Activated CD8-positive, alpha-beta T cell treated with anti-CD3 and anti-CD28 coated beads for 36 hours (primary cell): ENCODE data around the gene KCNMA1. TPM values are rescaled to one million over a fixed set of nuclear protein-coding genes. Genes with fewer than 3 reads are reported as not detected.

Source experiments
- ATAC-seq: fragments of 200-7000 bp; cut with Tn5 transposase; one replicate; pipeline ENCODE4 v1.10.0; 2021; ENCODE audit warnings: mild to moderate bottlenecking, moderate library complexity
- CTCF ChIA-PET: fragments of 350-600 bp; sonication (Branson Sonifier 250); formaldehyde crosslinking; loops from one replicate; lab custom pipeline; 2021; ENCODE audit warnings: antibody characterized with exemption; lab: Charles Lee
- POLR2A ChIA-PET: fragments of 350-600 bp; sonication (Branson Sonifier 250); formaldehyde crosslinking; loops from one replicate; lab custom pipeline; 2021; ENCODE audit warnings: antibody characterized with exemption; lab: Charles Lee
- DNase-seq: peaks from one replicate; pipeline ENCODE4 v3.0.0-alpha.2; 2020
- H3K27ac Mint-ChIP-seq: one replicate; pipeline ENCODE4 v1.8.0; 2021; ENCODE audit warnings: mild to moderate bottlenecking, mixed read lengths
- H3K27me3 Mint-ChIP-seq: one replicate; pipeline ENCODE4 v1.8.0; 2021; ENCODE audit warnings: mixed read lengths
- H3K36me3 Mint-ChIP-seq: one replicate; pipeline ENCODE4 v1.8.0; 2021; ENCODE audit warnings: low read depth, mixed read lengths
- H3K4me1 Mint-ChIP-seq: one replicate; pipeline ENCODE4 v1.8.0; 2021; ENCODE audit warnings: low read depth, mixed read lengths
- H3K4me3 Mint-ChIP-seq: one replicate; pipeline ENCODE4 v1.8.0; 2021; ENCODE audit warnings: mild to moderate bottlenecking, moderate library complexity, mixed read lengths
- H3K9me3 Mint-ChIP-seq: one replicate; pipeline ENCODE4 v1.8.0; 2021; ENCODE audit warnings: mixed read lengths
- CTCF ChIP-seq: fragments of 200-600 bp; IDR thresholded peaks from one replicate; pipeline ENCODE4 v1.8.0; 2022; ENCODE audit warnings: antibody characterized with exemption, mild to moderate bottlenecking
- intact Hi-C: fragments of 100-400 bp; cut with micrococcal nuclease; formaldehyde crosslinking; loops from one replicate; pipeline ENCODE4 v1.10.0; 2022
- total RNA-seq, 2 experiments: library from RNA; stranded (reverse); gene quantifications; one replicate each; pipeline ENCODE4 v1.2.3, GENCODE V29; 2021

The KCNMA1 gene
- total RNA-seq, 2 experiments from 2014 or later, result 0.18 TPM; not detected in 1

- no peak for ATAC-seq
- peaks cover 3% of the 10 kb centered on the region for H3K27me3 Mint-ChIP-seq
- H3K36me3 Mint-ChIP-seq, result no peaks in the 10 kb centered on the region
- CTCF ChIA-PET, result no interaction called here
- no peaks in the 10 kb centered on the region for H3K4me1 Mint-ChIP-seq
- H3K27ac Mint-ChIP-seq, result no peak overlapping the region
- DNase-seq, result no peak
- intact Hi-C loops, result no loop called here
- H3K9me3 Mint-ChIP-seq, result no peaks in the 10 kb centered on the region
- no peak overlapping the region for H3K4me3 Mint-ChIP-seq
- no peak for TF ChIP-seq CTCF
- POLR2A ChIA-PET, result no interaction called here
Observed at GRCh38 chr10:77180104-77180503, 457.5 kb downstream of the KCNMA1 start.

GRCh38 chr10:77179015-77179695 lies 458.5 kb downstream of the KCNMA1 start:
- ChIA-PET POLR2A (interaction anchor here (0.7 kb wide), 1 partner anchor 207 kb away, joined by 3 read pairs; no protein-coding TSS in a partner anchor), CTCF (interaction anchor here (1.0 to 1.2 kb wide), 3 partner anchors 13 to 464 kb away, joined by 3 to 4 read pairs (median 3); no protein-coding TSS in a partner anchor)
- no peaks in the 10 kb centered on the region for H3K9me3 Mint-ChIP-seq
- ATAC-seq, result no peak
- H3K36me3 Mint-ChIP-seq, result no peaks in the 10 kb centered on the region
- intact Hi-C loops, result loop anchor here (10.0 kb wide), 1 partner anchor 226 kb away; no protein-coding TSS in a partner anchor
- peaks cover 3% of the 10 kb centered on the region for H3K27me3 Mint-ChIP-seq
- TF ChIP-seq CTCF, result no peak
- H3K4me3 Mint-ChIP-seq, result no peak overlapping the region
- no peak for DNase-seq
- H3K4me1 Mint-ChIP-seq, result no peaks in the 10 kb centered on the region
- no peak overlapping the region for H3K27ac Mint-ChIP-seq

GRCh38 chr10:77177589-77177988 lies 460.0 kb downstream of the KCNMA1 start:
- ChIA-PET CTCF (interaction anchor here (7.9 kb wide), 1 partner anchor 465 kb away, joined by 161 read pairs; no protein-coding TSS in a partner anchor), POLR2A (no interaction called here)
- H3K36me3 Mint-ChIP-seq, result no peaks in the 10 kb centered on the region
- H3K27ac Mint-ChIP-seq, result no peak overlapping the region
- no peak overlapping the region for H3K4me3 Mint-ChIP-seq
- no peak for TF ChIP-seq CTCF
- H3K27me3 Mint-ChIP-seq, result peaks cover 3% of the 10 kb centered on the region
- no peaks in the 10 kb centered on the region for H3K4me1 Mint-ChIP-seq
- ATAC-seq (no peak), DNase-seq (no peak)
- no peaks in the 10 kb centered on the region for H3K9me3 Mint-ChIP-seq
- intact Hi-C loops, result loop anchor here (10.0 kb wide), 1 partner anchor 227 kb away; no protein-coding TSS in a partner anchor

GRCh38 chr10:77177161-77177560 lies 460.4 kb downstream of the KCNMA1 start:
- no peak overlapping the region for H3K27ac Mint-ChIP-seq
- ATAC-seq (no peak), DNase-seq (no peak)
- no peaks in the 10 kb centered on the region for H3K9me3 Mint-ChIP-seq
- no peaks in the 10 kb centered on the region for H3K36me3 Mint-ChIP-seq
- intact Hi-C loops, result loop anchor here (10.0 kb wide), 1 partner anchor 228 kb away; no protein-coding TSS in a partner anchor
- no peaks in the 10 kb centered on the region for H3K4me1 Mint-ChIP-seq
- H3K4me3 Mint-ChIP-seq, result no peak overlapping the region
- ChIA-PET POLR2A (no interaction called here), CTCF (interaction anchor here (7.9 kb wide), 1 partner anchor 466 kb away, joined by 161 read pairs; no protein-coding TSS in a partner anchor)
- no peak for TF ChIP-seq CTCF
- H3K27me3 Mint-ChIP-seq, result peaks cover 3% of the 10 kb centered on the region

- POLR2A ChIA-PET, result no interaction called here
Observed at GRCh38 chr10:77176232-77176631, 461.4 kb downstream of the KCNMA1 start.

More at GRCh38 chr10:77176232-77176631, 461.4 kb downstream of the KCNMA1 start:
- CTCF ChIA-PET, result interaction anchor here (1.1 to 7.9 kb wide), 4 partner anchors 10 to 535 kb away, joined by 3 to 161 read pairs (median 18); no protein-coding TSS in a partner anchor
- H3K27ac Mint-ChIP-seq, result no peak overlapping the region
- peaks cover 1% of the 10 kb centered on the region for H3K27me3 Mint-ChIP-seq
- H3K9me3 Mint-ChIP-seq, result no peaks in the 10 kb centered on the region
- no peak overlapping the region for H3K4me3 Mint-ChIP-seq
- H3K36me3 Mint-ChIP-seq, result no peaks in the 10 kb centered on the region
- ATAC-seq (no peak), DNase-seq (no peak)
- intact Hi-C loops, result loop anchor here (10.0 kb wide), 1 partner anchor 229 kb away; no protein-coding TSS in a partner anchor
- TF ChIP-seq CTCF, result no peak
- no peaks in the 10 kb centered on the region for H3K4me1 Mint-ChIP-seq
